HG03159 (cell line): ENCODE data around the gene NFIX.

ENCODE experiments used
- ATAC-seq: cut with Tn5 transposase; IDR thresholded peaks from one replicate; pipeline ENCODE4 v1.9.1; 2021; ENCODE audit warnings: mild to moderate bottlenecking, moderate library complexity; ENCODE audit not compliant: unreplicated experiment

Gene NFIX

GRCh38 chr19:13139633-13140311 is 144.5 kb downstream of the NFIX start:
- no peak for ATAC-seq

- ATAC-seq: no peak
Observed at GRCh38 chr19:13146763-13147563, 151.7 kb downstream of the NFIX start.
